ENCODE measurements around the gene ELK1. TPM values are rescaled to one million over a fixed set of nuclear protein-coding genes. Genes with fewer than 3 reads are reported as not detected.

Gene ELK1
- total and polyA plus RNA-seq, 2 of the 4 experiments (the other 2 are of a cell fraction) = 10.0 to 24.3 TPM

DNA sequence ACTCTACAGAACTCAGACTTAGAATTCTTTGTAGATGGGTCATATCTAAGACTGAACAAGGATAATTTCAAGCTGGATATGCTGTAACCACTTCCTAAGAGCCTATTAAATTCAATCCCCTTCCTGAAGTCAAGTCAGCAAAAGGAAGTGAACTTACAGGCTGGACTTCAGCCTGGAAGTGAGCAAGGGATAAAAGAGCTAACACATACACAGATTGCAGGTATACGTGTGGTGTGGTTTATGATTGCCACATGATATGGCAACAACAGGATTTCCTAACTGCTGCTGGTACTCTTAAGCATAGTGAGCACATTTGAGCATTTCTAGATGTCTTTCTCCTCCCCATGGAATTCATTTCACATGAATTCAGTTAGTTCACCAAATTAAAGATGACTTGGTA, 46.8 kb upstream of the ELK1 start:
- WGBS, 2 experiments (ENCODE audit: extremely low coverage in 2 of 2, insufficient read length in 1 of 2) = no CpG with 5 or more reads among the region's 1 CpG
- dilution Hi-C loops (cut with HindIII; ENCODE audit: low sequenced_read_pairs, unreplicated experiment) = no loop called here
- Histone ChIP-seq H3K9ac (ENCODE audit: low read depth, low read length) (no peak overlapping the region), H3K18ac (ENCODE audit: low read depth, low read length) (no peak overlapping the region), H3K56ac (ENCODE audit: extremely low read depth, insufficient read depth, low read length) (no peak overlapping the region), H4K8ac (ENCODE audit: low read depth in 2 of 2, low read length in 2 of 2) (no peak overlapping the region), H2AK5ac (ENCODE audit: low read depth, low read length) (no peak overlapping the region), H3K4me3 (ENCODE audit: insufficient read depth, low read depth, low read length) (no peak overlapping the region), H4K5ac (ENCODE audit: low read depth, low read length) (no peak overlapping the region), H2BK120ac (ENCODE audit: low read depth, low read length) (no peak overlapping the region), H2AK9ac (replicated peaks; ENCODE audit: low read depth, low read length, poor library complexity) (no peak overlapping the region), H3K4me1 (ENCODE audit: control insufficient read depth, insufficient read depth, low read length) (no peaks in the 10 kb centered on the region), H3K9me1 (ENCODE audit: insufficient read depth, low read length) (no peaks in the 10 kb centered on the region), H2BK5ac (ENCODE audit: low read depth, low read length, poor library complexity, severe bottlenecking) (no peak overlapping the region), H3K27ac (ENCODE audit: insufficient read depth, low read length) (no peak overlapping the region), H4K20me1 (ENCODE audit: insufficient read depth, low read length) (no peaks in the 10 kb centered on the region), H3K23ac (ENCODE audit: low read depth, low read length) (no peak overlapping the region), H3K27me3 (ENCODE audit: control insufficient read depth, insufficient read depth, low read length) (peaks cover 8% of the 10 kb centered on the region), H3K36me3 (ENCODE audit: control insufficient read depth, insufficient read depth, low read length) (no peaks in the 10 kb centered on the region), H3K4me2 (ENCODE audit: low read depth, low read length) (no peak overlapping the region), H3K4ac (ENCODE audit: low read depth, low read length) (no peak overlapping the region), H2BK20ac (ENCODE audit: low read depth, low read length) (no peak overlapping the region), H4K91ac (ENCODE audit: insufficient read depth, low read depth, low read length) (no peak overlapping the region), H3K14ac (replicated peaks; ENCODE audit: low read depth, low read length) (no peak overlapping the region), H3K9me3 (ENCODE audit: control insufficient read depth, insufficient read depth, low read length) (no peaks in the 10 kb centered on the region), H2AFZ (replicated peaks; ENCODE audit: low read length, poor library complexity) (no peak overlapping the region), H2BK15ac (ENCODE audit: low read depth, low read length) (no peak overlapping the region), H3K79me1 (ENCODE audit: low read depth in 1 of 2, low read length in 2 of 2) (no peaks in the 10 kb centered on the region)
- intact Hi-C loops (cut with micrococcal nuclease) = no loop called here
- TF ChIP-seq MAFK (IDR thresholded peaks at IDR 0.05; ENCODE audit: low read depth, low read length) (no peak), RAD21 (IDR thresholded peaks at IDR 0.05; ENCODE audit: low read length) (no peak), SMC3 (IDR thresholded peaks at IDR 0.05; ENCODE audit: low read depth, low read length) (no peak), NFE2L2 (IDR thresholded peaks at IDR 0.05; ENCODE audit: low read depth, low read length) (no peak), CHD1 (IDR thresholded peaks at IDR 0.05; ENCODE audit: low read depth, low read length) (no peak), BHLHE40 (IDR thresholded peaks at IDR 0.05; ENCODE audit: low read depth, low read length) (no peak), ELK1 (IDR thresholded peaks at IDR 0.05; ENCODE audit: borderline replicate concordance, low read depth, low read length) (no peak), RCOR1 (IDR thresholded peaks at IDR 0.05; ENCODE audit: insufficient replicate concordance, low read length) (no peak), POLR2A (IDR thresholded peaks at IDR 0.05; ENCODE audit: low read depth, low read length) (no peak), CEBPB (IDR thresholded peaks at IDR 0.05; ENCODE audit: low read depth, low read length) (no peak), FOS (IDR thresholded peaks at IDR 0.05; ENCODE audit: low read depth, low read length) (no peak), MXI1 (IDR thresholded peaks at IDR 0.05; ENCODE audit: borderline replicate concordance, low read depth, low read length) (no peak), MAZ (IDR thresholded peaks at IDR 0.05; ENCODE audit: borderline replicate concordance, low read depth, low read length) (no peak), RFX5 (IDR thresholded peaks at IDR 0.05; ENCODE audit: low read depth, low read length) (no peak)
- TF ChIP-seq, protein P1, sequence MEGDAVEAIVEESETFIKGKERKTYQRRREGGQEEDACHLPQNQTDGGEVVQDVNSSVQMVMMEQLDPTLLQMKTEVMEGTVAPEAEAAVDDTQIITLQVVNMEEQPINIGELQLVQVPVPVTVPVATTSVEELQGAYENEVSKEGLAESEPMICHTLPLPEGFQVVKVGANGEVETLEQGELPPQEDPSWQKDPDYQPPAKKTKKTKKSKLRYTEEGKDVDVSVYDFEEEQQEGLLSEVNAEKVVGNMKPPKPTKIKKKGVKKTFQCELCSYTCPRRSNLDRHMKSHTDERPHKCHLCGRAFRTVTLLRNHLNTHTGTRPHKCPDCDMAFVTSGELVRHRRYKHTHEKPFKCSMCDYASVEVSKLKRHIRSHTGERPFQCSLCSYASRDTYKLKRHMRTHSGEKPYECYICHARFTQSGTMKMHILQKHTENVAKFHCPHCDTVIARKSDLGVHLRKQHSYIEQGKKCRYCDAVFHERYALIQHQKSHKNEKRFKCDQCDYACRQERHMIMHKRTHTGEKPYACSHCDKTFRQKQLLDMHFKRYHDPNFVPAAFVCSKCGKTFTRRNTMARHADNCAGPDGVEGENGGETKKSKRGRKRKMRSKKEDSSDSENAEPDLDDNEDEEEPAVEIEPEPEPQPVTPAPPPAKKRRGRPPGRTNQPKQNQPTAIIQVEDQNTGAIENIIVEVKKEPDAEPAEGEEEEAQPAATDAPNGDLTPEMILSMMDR (conservative IDR thresholded peaks at IDR 0.05; ENCODE audit: low read depth, low read length) = no peak
- TF ChIP-seq, protein P2, sequence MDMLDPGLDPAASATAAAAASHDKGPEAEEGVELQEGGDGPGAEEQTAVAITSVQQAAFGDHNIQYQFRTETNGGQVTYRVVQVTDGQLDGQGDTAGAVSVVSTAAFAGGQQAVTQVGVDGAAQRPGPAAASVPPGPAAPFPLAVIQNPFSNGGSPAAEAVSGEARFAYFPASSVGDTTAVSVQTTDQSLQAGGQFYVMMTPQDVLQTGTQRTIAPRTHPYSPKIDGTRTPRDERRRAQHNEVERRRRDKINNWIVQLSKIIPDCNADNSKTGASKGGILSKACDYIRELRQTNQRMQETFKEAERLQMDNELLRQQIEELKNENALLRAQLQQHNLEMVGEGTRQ (IDR thresholded peaks at IDR 0.05; ENCODE audit: low read depth, low read length) = no peak
- in situ Hi-C loops (cut with MboI; ENCODE audit: low sequenced_read_pairs) = no loop called here
- CTCF ChIA-PET = no interaction called here
- ATAC-seq (ENCODE audit: low read depth) (no peak), DNase-seq (no peak)
- POLR2A ChIA-PET (ENCODE audit: unreplicated experiment) = no interaction called here
- BruUV-seq (replicated peaks) = no TSS peak

Measured in IMR-90 (cell line).